ENCODE results near the gene FAHD1. TPM values are rescaled to one million over a fixed set of nuclear protein-coding genes. Genes with fewer than 3 reads are reported as not detected.

FAHD1 gene
- total and polyA plus RNA-seq, 4 donors: 7.4 to 42.1 (median 12.5) TPM

DNA sequence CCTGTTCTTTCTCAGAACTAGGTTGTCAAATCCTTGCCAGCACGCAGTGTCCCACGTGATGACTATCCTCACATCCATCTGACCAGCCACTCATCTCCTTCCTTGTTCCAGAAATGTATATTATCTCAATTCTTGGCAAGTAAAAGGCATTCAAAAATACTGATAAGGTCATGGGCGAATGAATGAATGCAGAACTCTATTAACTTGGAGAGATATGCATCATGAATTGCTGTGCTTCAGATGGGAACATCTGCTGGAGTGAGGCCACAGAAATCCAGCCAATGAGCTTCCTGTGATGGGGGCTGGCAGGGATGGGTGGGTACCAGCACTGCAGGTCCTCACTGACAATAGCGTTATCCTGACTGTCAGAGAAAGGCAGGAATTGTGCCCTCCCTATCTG, 19.0 kb downstream of the FAHD1 start:
- H3K4me3 ChIP-seq (ENCODE audit: low read length in 2 of 2): no peak overlapping the region
- no peaks in the 10 kb centered on the region for H3K27me3 ChIP-seq (ENCODE audit: control insufficient read depth in 1 of 2, insufficient read depth in 2 of 2, low read length in 1 of 2)
- ATAC-seq (ENCODE audit: low FRiP score): no peak
- WGBS, 2 donors: 38 to 39% methylated on average over 4 of the region's 4 CpGs
- no peaks in the 10 kb centered on the region for H3K9me3 ChIP-seq (ENCODE audit: control insufficient read depth, low read length)
- no peak overlapping the region for H3K27ac ChIP-seq (ENCODE audit: low read depth in 1 of 2, low read length in 2 of 2)
- intact Hi-C loops (cut with DNase I): no loop called here
- no peak for DNase-seq
- no peaks in the 10 kb centered on the region for H3K4me1 ChIP-seq (ENCODE audit: control insufficient read depth in 1 of 2, insufficient read depth in 2 of 2, low read length in 2 of 2)
- no peaks in the 10 kb centered on the region for H3K36me3 ChIP-seq (ENCODE audit: control insufficient read depth in 1 of 2, insufficient read depth in 2 of 2, low read length in 1 of 2)

DNA sequence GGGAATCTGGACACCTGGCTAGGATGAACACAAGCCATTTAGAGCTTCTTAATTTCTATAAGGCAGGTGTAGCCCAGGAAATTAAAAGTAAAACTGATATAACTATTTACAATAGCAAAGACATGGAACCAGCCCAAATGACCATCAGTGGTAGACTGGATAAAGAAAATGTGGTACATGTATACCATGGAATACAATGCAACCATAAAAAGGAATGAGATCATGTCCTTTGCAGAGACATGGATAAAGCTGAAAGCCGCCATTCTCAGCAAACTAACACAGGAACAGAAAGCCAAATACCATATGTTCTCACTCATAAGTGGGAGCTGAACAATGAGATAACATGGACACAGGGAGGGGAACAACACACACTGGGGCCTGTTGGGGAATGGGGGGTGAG, 19.4 kb downstream of the FAHD1 start:
- Histone ChIP-seq H3K4me3 (ENCODE audit: low read length in 2 of 2) (no peak overlapping the region), H3K9me3 (ENCODE audit: control insufficient read depth, low read length) (no peaks in the 10 kb centered on the region), H3K4me1 (ENCODE audit: control insufficient read depth in 1 of 2, insufficient read depth in 2 of 2, low read length in 2 of 2) (no peaks in the 10 kb centered on the region), H3K36me3 (ENCODE audit: control insufficient read depth in 1 of 2, insufficient read depth in 2 of 2, low read length in 1 of 2) (no peaks in the 10 kb centered on the region), H3K27me3 (ENCODE audit: control insufficient read depth in 1 of 2, insufficient read depth in 2 of 2, low read length in 1 of 2) (no peaks in the 10 kb centered on the region), H3K27ac (ENCODE audit: low read depth in 1 of 2, low read length in 2 of 2) (no peak overlapping the region)
- DNase-seq (no peak), ATAC-seq (ENCODE audit: low FRiP score) (no peak)
- intact Hi-C loops (cut with DNase I): no loop called here
- 70 to 75% methylated on average over 1 of the region's 1 CpG for WGBS, 2 donors

DNA sequence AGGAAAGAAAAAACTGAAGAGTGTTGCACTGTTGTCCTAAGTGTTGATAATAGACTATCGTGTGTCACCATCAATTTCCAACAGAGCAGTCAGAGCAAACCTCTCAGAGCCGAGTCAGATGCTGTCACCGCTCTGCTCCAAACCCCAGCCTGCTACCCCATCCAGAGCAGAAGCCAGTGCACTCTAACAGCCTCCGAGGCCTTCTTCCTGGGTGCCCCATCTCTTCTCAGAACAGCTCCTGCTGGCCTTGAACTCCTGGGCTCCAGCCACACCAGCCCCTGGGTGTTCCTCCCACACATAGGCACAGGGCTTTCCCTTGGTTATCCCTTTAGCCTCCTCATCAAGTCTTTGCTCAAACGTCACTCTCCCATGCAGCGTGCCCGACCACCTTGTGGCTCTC, 24.0 kb downstream of the FAHD1 start:
- H3K4me3 ChIP-seq (ENCODE audit: low read length in 2 of 2): no peak overlapping the region
- no peak for DNase-seq
- intact Hi-C loops (cut with DNase I): no loop called here

DNA sequence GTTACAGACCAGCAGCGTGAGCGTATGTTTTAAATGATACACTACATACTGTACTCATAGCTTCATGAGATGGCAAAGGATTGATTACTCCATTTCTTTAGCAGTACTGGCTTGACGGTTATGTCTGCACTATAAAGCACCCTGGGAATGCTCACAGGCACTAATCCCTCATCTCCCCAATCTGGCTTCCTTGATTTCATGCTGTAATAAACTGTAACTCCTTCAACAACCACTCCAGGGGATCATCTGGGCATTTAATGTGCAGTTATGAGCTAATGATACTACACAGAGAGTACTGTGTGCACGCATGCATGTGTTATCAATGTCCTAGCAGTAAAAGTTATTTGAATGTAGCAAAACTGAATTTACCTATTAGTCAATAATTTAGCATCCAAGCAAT, 24.8 kb downstream of the FAHD1 start:
- Histone ChIP-seq H3K36me3 (ENCODE audit: control insufficient read depth in 1 of 2, insufficient read depth in 2 of 2, low read length in 1 of 2) (no peaks in the 10 kb centered on the region), H3K27ac (ENCODE audit: low read depth in 1 of 2, low read length in 2 of 2) (no peak overlapping the region), H3K9me3 (ENCODE audit: control insufficient read depth, low read length) (no peaks in the 10 kb centered on the region), H3K4me1 (ENCODE audit: control insufficient read depth in 1 of 2, insufficient read depth in 2 of 2, low read length in 2 of 2) (no peaks in the 10 kb centered on the region), H3K27me3 (ENCODE audit: control insufficient read depth in 1 of 2, insufficient read depth in 2 of 2, low read length in 1 of 2) (no peaks in the 10 kb centered on the region), H3K4me3 (ENCODE audit: low read length in 2 of 2) (no peak overlapping the region)
- ATAC-seq (ENCODE audit: low FRiP score) (no peak), DNase-seq (no peak)
- 54 to 65% methylated on average over 4 of the region's 4 CpGs for WGBS, 2 donors
- intact Hi-C loops (cut with DNase I): no loop called here

More for the DNA sequence above, 24.0 kb downstream of the FAHD1 start:
- WGBS, 2 donors: 60 to 74% methylated on average over 7 of the region's 7 CpGs
- no peaks in the 10 kb centered on the region for H3K27me3 ChIP-seq (ENCODE audit: control insufficient read depth in 1 of 2, insufficient read depth in 2 of 2, low read length in 1 of 2)
- no peaks in the 10 kb centered on the region for H3K4me1 ChIP-seq (ENCODE audit: control insufficient read depth in 1 of 2, insufficient read depth in 2 of 2, low read length in 2 of 2)
- no peak for ATAC-seq (ENCODE audit: low FRiP score)
- no peaks in the 10 kb centered on the region for H3K36me3 ChIP-seq (ENCODE audit: control insufficient read depth in 1 of 2, insufficient read depth in 2 of 2, low read length in 1 of 2)
- no peaks in the 10 kb centered on the region for H3K9me3 ChIP-seq (ENCODE audit: control insufficient read depth, low read length)
- H3K27ac ChIP-seq (ENCODE audit: low read depth in 1 of 2, low read length in 2 of 2): no peak overlapping the region

DNA sequence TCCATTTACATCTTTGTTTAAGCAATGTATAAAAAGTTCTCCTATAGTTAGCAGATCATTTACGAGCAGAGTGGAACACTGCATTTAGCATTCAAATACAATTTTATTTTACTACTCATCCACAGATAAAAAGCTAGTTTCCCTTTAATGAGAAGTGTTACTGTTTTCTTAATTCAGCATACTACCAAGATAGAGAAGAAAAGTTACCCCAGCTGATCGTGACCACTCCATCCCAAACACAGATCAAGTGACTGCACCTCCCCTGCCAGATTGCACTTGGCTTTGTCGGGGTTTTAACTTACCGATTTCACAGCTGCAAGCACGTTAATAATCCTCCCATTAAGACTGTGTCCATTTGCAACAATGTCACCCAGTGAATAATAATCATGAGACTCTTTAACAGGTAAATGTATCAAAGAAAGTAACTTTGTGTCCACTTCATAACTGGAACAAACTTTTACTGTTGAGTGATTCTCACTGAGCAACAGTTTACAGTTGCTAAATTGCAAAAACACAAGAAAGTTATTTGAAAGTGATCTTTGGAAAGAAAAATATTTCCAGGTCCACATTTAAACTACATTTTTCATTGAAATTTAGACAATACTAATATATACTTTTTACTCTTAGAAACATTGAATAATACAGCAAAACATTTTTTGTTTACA, 30.6 kb downstream of the FAHD1 start:
- DNase-seq (no peak), ATAC-seq (ENCODE audit: low FRiP score) (no peak)
- H3K36me3 ChIP-seq (ENCODE audit: control insufficient read depth in 1 of 2, insufficient read depth in 2 of 2, low read length in 1 of 2): no peaks in the 10 kb centered on the region
- no peak overlapping the region for H3K27ac ChIP-seq (ENCODE audit: low read depth in 1 of 2, low read length in 2 of 2)
- H3K4me3 ChIP-seq (ENCODE audit: low read length in 2 of 2): no peak overlapping the region
- no peaks in the 10 kb centered on the region for H3K4me1 ChIP-seq (ENCODE audit: control insufficient read depth in 1 of 2, insufficient read depth in 2 of 2, low read length in 2 of 2)
- no peaks in the 10 kb centered on the region for H3K9me3 ChIP-seq (ENCODE audit: control insufficient read depth, low read length)
- 36 to 44% methylated on average over 5 of the region's 5 CpGs for WGBS, 2 donors
- intact Hi-C loops (cut with DNase I): no loop called here
- no peaks in the 10 kb centered on the region for H3K27me3 ChIP-seq (ENCODE audit: control insufficient read depth in 1 of 2, insufficient read depth in 2 of 2, low read length in 1 of 2)

DNA sequence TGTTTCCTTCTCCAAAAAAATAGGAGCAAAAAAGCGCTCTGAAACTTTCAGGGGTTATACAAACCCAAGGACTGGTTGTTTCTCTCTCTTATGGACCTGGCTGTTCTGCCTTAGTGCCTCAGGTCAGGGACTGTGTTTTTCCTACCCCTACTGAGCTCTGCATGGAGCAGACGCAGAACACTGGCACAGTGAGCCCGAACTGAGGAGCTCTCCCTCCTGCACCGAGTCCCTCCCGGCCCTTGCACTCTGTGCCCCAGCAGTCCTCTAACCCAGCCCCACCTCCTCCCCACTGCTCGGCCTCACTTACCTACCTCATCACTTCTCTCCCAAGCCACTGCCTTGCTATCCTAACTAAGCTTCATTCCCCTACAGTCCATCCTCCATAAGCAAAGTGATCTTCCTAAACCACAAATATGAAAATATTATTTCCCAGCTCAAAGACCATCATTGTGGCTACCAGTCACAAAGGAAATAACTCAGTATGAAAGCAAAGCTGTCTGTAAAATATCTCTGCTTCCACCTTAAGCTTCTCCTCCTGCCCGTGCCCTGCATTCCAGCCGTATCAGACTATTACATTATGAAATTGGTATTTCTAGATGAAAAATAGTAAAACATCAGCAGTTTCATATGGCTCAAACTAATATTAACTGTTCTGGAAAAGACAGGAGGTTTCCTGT, 31.3 kb downstream of the FAHD1 start:
- intact Hi-C loops (cut with DNase I): no loop called here
- ATAC-seq (ENCODE audit: low FRiP score): no peak
- H3K27me3 ChIP-seq (ENCODE audit: control insufficient read depth in 1 of 2, insufficient read depth in 2 of 2, low read length in 1 of 2): no peaks in the 10 kb centered on the region

DNA sequence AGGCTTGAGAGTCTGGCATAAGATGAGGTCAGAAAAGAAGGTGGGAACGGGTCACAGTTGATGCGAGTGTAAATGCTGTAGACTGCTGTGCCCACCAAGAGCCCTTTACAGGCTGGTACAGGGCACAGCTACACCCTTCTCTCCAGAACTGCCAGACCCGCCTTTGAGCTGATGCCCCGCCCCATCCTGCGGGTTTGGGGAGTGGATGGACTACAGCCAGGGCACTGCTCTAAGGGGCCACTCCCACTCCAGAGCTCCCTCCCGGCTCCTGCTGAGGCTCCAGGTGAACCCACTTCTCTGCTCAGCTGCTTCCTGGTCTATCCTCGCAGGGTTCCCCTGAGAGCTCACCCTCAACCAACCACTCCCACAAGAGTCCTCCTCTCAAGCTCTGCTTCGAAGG, 32.6 kb downstream of the FAHD1 start:
- Histone ChIP-seq H3K4me3 (ENCODE audit: low read length in 2 of 2) (no peak overlapping the region), H3K36me3 (ENCODE audit: control insufficient read depth in 1 of 2, insufficient read depth in 2 of 2, low read length in 1 of 2) (no peaks in the 10 kb centered on the region), H3K4me1 (ENCODE audit: control insufficient read depth in 1 of 2, insufficient read depth in 2 of 2, low read length in 2 of 2) (no peaks in the 10 kb centered on the region), H3K27ac (ENCODE audit: low read depth in 1 of 2, low read length in 2 of 2) (no peak overlapping the region), H3K27me3 (ENCODE audit: control insufficient read depth in 1 of 2, insufficient read depth in 2 of 2, low read length in 1 of 2) (no peaks in the 10 kb centered on the region), H3K9me3 (ENCODE audit: control insufficient read depth, low read length) (no peaks in the 10 kb centered on the region)
- intact Hi-C loops (cut with DNase I): loop anchor here in 1 of 2 donors (5.0 kb wide), 1 partner anchor 68 kb away; no protein-coding TSS in a partner anchor
- ATAC-seq (ENCODE audit: low FRiP score): no peak
- DNase-seq: no peak
- 28 to 30% methylated on average over 8 of the region's 8 CpGs for WGBS, 2 donors

More for the DNA sequence above, 31.3 kb downstream of the FAHD1 start:
- no peaks in the 10 kb centered on the region for H3K36me3 ChIP-seq (ENCODE audit: control insufficient read depth in 1 of 2, insufficient read depth in 2 of 2, low read length in 1 of 2)
- WGBS, 2 donors: 8 to 13% methylated on average over 8 of the region's 8 CpGs
- no peaks in the 10 kb centered on the region for H3K4me1 ChIP-seq (ENCODE audit: control insufficient read depth in 1 of 2, insufficient read depth in 2 of 2, low read length in 2 of 2)
- no peak overlapping the region for H3K4me3 ChIP-seq (ENCODE audit: low read length in 2 of 2)
- H3K9me3 ChIP-seq (ENCODE audit: control insufficient read depth, low read length): no peaks in the 10 kb centered on the region
- no peak overlapping the region for H3K27ac ChIP-seq (ENCODE audit: low read depth in 1 of 2, low read length in 2 of 2)
- DNase-seq: no peak

DNA sequence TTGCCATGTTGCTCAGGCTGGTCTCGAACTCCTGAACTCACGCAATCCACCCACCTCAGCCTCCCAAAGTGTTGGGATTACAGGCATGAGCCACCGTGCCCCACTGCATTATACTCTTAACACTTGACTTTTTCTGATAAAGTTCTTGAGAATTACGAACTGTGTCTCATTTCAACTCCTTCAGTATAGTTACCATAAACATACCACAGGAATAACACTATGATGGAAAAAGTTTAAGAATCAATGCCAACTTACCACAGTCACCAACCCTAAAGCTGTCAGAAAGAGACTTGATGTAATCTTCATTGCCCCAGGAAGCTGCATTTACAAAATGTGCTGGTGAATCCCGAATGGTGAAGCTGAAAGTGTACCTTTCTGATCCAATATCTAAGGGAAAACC, 34.7 kb downstream of the FAHD1 start:
- no peak for ATAC-seq (ENCODE audit: low FRiP score)
- Histone ChIP-seq H3K36me3 (ENCODE audit: control insufficient read depth in 1 of 2, insufficient read depth in 2 of 2, low read length in 1 of 2) (no peaks in the 10 kb centered on the region), H3K27me3 (ENCODE audit: control insufficient read depth in 1 of 2, insufficient read depth in 2 of 2, low read length in 1 of 2) (no peaks in the 10 kb centered on the region), H3K27ac (ENCODE audit: low read depth in 1 of 2, low read length in 2 of 2) (no peak overlapping the region), H3K9me3 (ENCODE audit: control insufficient read depth, low read length) (no peaks in the 10 kb centered on the region), H3K4me3 (ENCODE audit: low read length in 2 of 2) (no peak overlapping the region), H3K4me1 (ENCODE audit: control insufficient read depth in 1 of 2, insufficient read depth in 2 of 2, low read length in 2 of 2) (no peaks in the 10 kb centered on the region)
- 67 to 74% methylated on average over 5 of the region's 5 CpGs for WGBS, 2 donors
- intact Hi-C loops (cut with DNase I): loop anchor here in 1 of 2 donors (5.0 kb wide), 1 partner anchor 66 kb away; no protein-coding TSS in a partner anchor
- DNase-seq: no peak

DNA sequence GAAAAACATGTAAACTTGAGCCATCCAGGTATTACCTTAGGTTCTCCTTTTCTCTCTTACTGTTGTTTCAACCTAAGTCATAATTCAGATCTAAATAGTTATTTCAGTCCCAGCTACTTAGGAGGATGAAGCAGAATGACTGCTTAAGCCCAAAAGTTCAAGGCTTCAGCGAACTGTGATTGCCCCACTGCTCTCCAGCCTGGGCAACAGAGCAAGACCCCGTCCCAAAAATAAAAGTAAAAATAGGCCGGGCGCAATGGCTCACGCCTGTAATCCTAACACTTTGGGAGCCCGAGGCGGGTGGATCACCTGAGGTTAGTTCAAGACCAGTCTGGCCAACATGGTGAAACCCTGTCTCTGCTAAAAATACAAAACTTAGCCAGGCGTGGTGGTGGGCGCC, 35.4 kb downstream of the FAHD1 start:
- H3K9me3 ChIP-seq (ENCODE audit: control insufficient read depth, low read length): no peaks in the 10 kb centered on the region
- WGBS, 2 donors: 78 to 80% methylated on average over 8 to 9 of the region's 9 CpGs
- no peaks in the 10 kb centered on the region for H3K27me3 ChIP-seq (ENCODE audit: control insufficient read depth in 1 of 2, insufficient read depth in 2 of 2, low read length in 1 of 2)
- H3K27ac ChIP-seq (ENCODE audit: low read depth in 1 of 2, low read length in 2 of 2): no peak overlapping the region
- DNase-seq: peak in 1 of 2 donors; percentile 10
- H3K36me3 ChIP-seq (ENCODE audit: control insufficient read depth in 1 of 2, insufficient read depth in 2 of 2, low read length in 1 of 2): no peaks in the 10 kb centered on the region
- H3K4me3 ChIP-seq (ENCODE audit: low read length in 2 of 2): no peak overlapping the region
- intact Hi-C loops (cut with DNase I): loop anchor here in 1 of 2 donors (5.0 kb wide), 1 partner anchor 65 kb away; no protein-coding TSS in a partner anchor
- ATAC-seq (ENCODE audit: low FRiP score): no peak
- no peaks in the 10 kb centered on the region for H3K4me1 ChIP-seq (ENCODE audit: control insufficient read depth in 1 of 2, insufficient read depth in 2 of 2, low read length in 2 of 2)
